HepG2 (cell line): ENCODE results near the gene EDN2. TPM values are rescaled to one million over a fixed set of nuclear protein-coding genes. Genes with fewer than 3 reads are reported as not detected.

Experiments
- ATAC-seq: fragments of 200-7000 bp; cut with Tn5 transposase; 3 replicates; pipeline ENCODE4 v1.9.1; 2020; ENCODE audit warnings: mild to moderate bottlenecking, moderate library complexity
- BruUV-seq: library from RNA; stranded (reverse); fragments of 400-500 nt; replicated peaks from 2 replicates; lab custom pipeline; 2021; lab: Mats Ljungman, UMichigan
- CTCF ChIA-PET: fragments of 300-600 bp; formaldehyde crosslinking; extraction: SDS; loops from one replicate; lab custom pipeline; 2021; ENCODE audit warnings: low total read pairs, inconsistent platforms, low intra/inter-chr PET ratio; lab: Yijun Ruan, JAX
- POLR2A ChIA-PET: fragments of 350-600 bp; sonication (Branson Sonifier 250); formaldehyde crosslinking; loops from one replicate; lab custom pipeline; 2020; ENCODE audit warnings: antibody characterized with exemption, inconsistent platforms; lab: Yijun Ruan, JAX
- DNase-seq: peaks from one replicate; pipeline ENCODE4 v3.0.0-alpha.2; 2015; ENCODE audit warnings: low spot score
- FAIRE-seq: peaks from 3 replicates; lab custom pipeline; 2011; peaks lifted over from hg19 to GRCh38; lab: Jason Lieb, UNC
- H2AFZ ChIP-seq: one replicate; pipeline ENCODE4 v1.6.1; 2011; ENCODE audit warnings: low read length, inconsistent platforms
- H3K27ac ChIP-seq: fragments of 300-600 bp; 3 replicates; pipeline ENCODE4 v1.8.0; 2011; ENCODE audit warnings: mixed run types, mild to moderate bottlenecking, mixed read lengths, low read length, inconsistent platforms; ENCODE audit not compliant: insufficient read depth; ENCODE audit errors: extremely low read length
- H3K27me3 ChIP-seq, 2 experiments: fragments of 200-600 bp in 1 of 2; 2 replicates in 1 of 2; 3 replicates in 1 of 2; pipeline versions ENCODE4 v1.6.0 to v1.8.0; 2011; ENCODE audit warnings: low read length in 2 of 2, mild to moderate bottlenecking in 2 of 2, moderate library complexity in 2 of 2, inconsistent platforms in 1 of 2; ENCODE audit not compliant: insufficient read depth in 2 of 2, control insufficient read depth in 1 of 2
- H3K36me3 ChIP-seq, 2 experiments: fragments of 200-600 bp in 1 of 2; replicated peaks in 1 of 2; 2 replicates in 1 of 2; 3 replicates in 1 of 2; pipeline versions ENCODE4 v1.5.1 to v1.8.0; 2011; ENCODE audit warnings: low read length in 2 of 2, inconsistent platforms in 1 of 2; ENCODE audit not compliant: insufficient read depth in 2 of 2, control insufficient read depth in 1 of 2
- H3K4me1 ChIP-seq: 2 replicates; pipeline ENCODE4 v1.5.1; 2012; ENCODE audit warnings: low read length, inconsistent platforms; ENCODE audit not compliant: insufficient read depth
- H3K4me2 ChIP-seq: 2 replicates; pipeline ENCODE4 v1.6.0; 2011; ENCODE audit warnings: low read depth, low read length, inconsistent platforms
- H3K4me3 ChIP-seq, 3 experiments: fragments of 200-600 bp in 1 of 3; sonication (generic), shearing (Covaris generic) in 1 of 3; replicated peaks in 1 of 3; 2 replicates each; pipeline ENCODE4 v1.5.1; 2011 to 2016; ENCODE audit warnings: low read length in 3 of 3, inconsistent platforms in 2 of 3, low read depth in 2 of 3, mild to moderate bottlenecking in 2 of 3, control low read depth in 1 of 3, mixed read lengths in 1 of 3; ENCODE audit not compliant: insufficient read depth in 1 of 3
- H3K79me2 ChIP-seq: one replicate; pipeline ENCODE4 v1.6.1; 2011; ENCODE audit warnings: low read length, inconsistent platforms; ENCODE audit not compliant: insufficient read depth
- H3K9ac ChIP-seq: 2 replicates; pipeline ENCODE4 v1.6.0; 2011; ENCODE audit warnings: mild to moderate bottlenecking, low read depth, low read length, inconsistent platforms; ENCODE audit not compliant: insufficient read depth
- H3K9me3 ChIP-seq: 2 replicates; pipeline ENCODE4 v1.5.1; 2012; ENCODE audit warnings: mild to moderate bottlenecking, low read length
- H4K20me1 ChIP-seq: 2 replicates; pipeline ENCODE4 v1.6.0; 2011; ENCODE audit warnings: inconsistent platforms, mild to moderate bottlenecking, low read length, moderate library complexity; ENCODE audit not compliant: insufficient read depth
- ARID3A ChIP-seq: IDR thresholded peaks from 2 replicates; pipeline ENCODE4 v1.6.1; 2012; ENCODE audit warnings: low read depth, low read length, improper control_type of control experiment
- CSRNP2 ChIP-seq: sonication (generic); formaldehyde crosslinking; conservative IDR thresholded peaks from 2 replicates; pipeline ENCODE4 v1.8.0; 2022; ENCODE audit warnings: low read depth, missing genetic modification reagents
- EHMT2 ChIP-seq: fragments of 200-600 bp; sonication (generic); IDR thresholded peaks from 2 replicates; pipeline ENCODE4 v1.7.0; 2017; ENCODE audit warnings: antibody characterized with exemption, low read depth, low read length, borderline replicate concordance
- IRX3 ChIP-seq: sonication (generic); formaldehyde crosslinking; IDR thresholded peaks from 2 replicates; pipeline ENCODE4 v1.8.1; 2023; ENCODE audit warnings: mild to moderate bottlenecking, low read depth, missing genetic modification reagents, borderline replicate concordance
- RXRB ChIP-seq: IDR thresholded peaks from 2 replicates; pipeline ENCODE4 v1.6.1; 2016; ENCODE audit warnings: borderline replicate concordance, missing genetic modification reagents, missing compliant biosample characterization
- ZFP62 ChIP-seq: sonication (generic); formaldehyde crosslinking; IDR thresholded peaks from 2 replicates; pipeline ENCODE4 v1.4.0; 2020; ENCODE audit warnings: missing genetic modification reagents
- ZFY ChIP-seq: sonication (generic); formaldehyde crosslinking; IDR thresholded peaks from 2 replicates; pipeline ENCODE4 v1.4.0; 2020; ENCODE audit warnings: missing genetic modification reagents
- ZNF431 ChIP-seq: sonication (generic); formaldehyde crosslinking; IDR thresholded peaks from 2 replicates; pipeline ENCODE4 v1.9.0; 2022; ENCODE audit warnings: missing genetic modification reagents, low read depth, mild to moderate bottlenecking, borderline replicate concordance
- ZNF512 ChIP-seq: sonication (generic); formaldehyde crosslinking; IDR thresholded peaks from 2 replicates; pipeline ENCODE4 v1.4.0; 2020; ENCODE audit warnings: mild to moderate bottlenecking, missing genetic modification reagents
- ZNF687 ChIP-seq: sonication (generic); formaldehyde crosslinking; IDR thresholded peaks from 2 replicates; pipeline ENCODE4 v1.5.1; 2020; ENCODE audit warnings: mild to moderate bottlenecking, missing genetic modification reagents, moderate library complexity
- ZUFSP ChIP-seq: sonication (generic); formaldehyde crosslinking; IDR thresholded peaks from 2 replicates; pipeline ENCODE4 v1.9.0; 2021; ENCODE audit warnings: missing genetic modification reagents, mild to moderate bottlenecking, borderline replicate concordance
- WGBS: methylation state at CpG from one replicate; pipeline ENCODE4 v1.1.6; 2017; ENCODE audit warnings: low lambda C conversion rate; 5-methylcytosine and 5-hydroxymethylcytosine counted together
- in situ Hi-C: cut with HindIII; loops from 2 replicates; pipeline ENCODE4 v1.10.0; 2017; ENCODE audit warnings: low pct_unique_long_range_greater_than_20kb; ENCODE audit not compliant: extremely low pct_ligation_motif_present
- intact Hi-C: fragments of 100-400 bp; cut with micrococcal nuclease; formaldehyde crosslinking; loops from one replicate; pipeline ENCODE4 v1.10.0; 2022; ENCODE audit not compliant: unreplicated experiment
- polyA plus RNA-seq, 8 experiments: library from polyadenylated mRNA; depleted of rRNA in 3 of 8; stranded (reverse) in 7 of 8; unstranded in 1 of 8; fragments of >200 nt; fragmentation: Illumina TruSeq in 4 of 8; extraction: Trizol in 4 of 8; gene quantifications; 2 replicates each; pipeline versions ENCODE4 v1.2.1 to v1.2.3, GENCODE V29; 2011 to 2016; ENCODE audit warnings: low read depth in 4 of 8, missing spikeins in 1 of 8, mixed read lengths in 1 of 8; ENCODE audit not compliant: insufficient read depth in 1 of 8
- total RNA-seq, 5 experiments: library from RNA; depleted of rRNA; stranded (reverse); fragments of >200 nt; fragmentation: Illumina TruSeq; extraction: Trizol; gene quantifications; 2 replicates each; pipeline ENCODE4 v1.2.3, GENCODE V29; 2016; ENCODE audit warnings: low read depth in 1 of 5

Gene EDN2
- total and polyA plus RNA-seq, 2 of the 13 experiments (the other 11 are each of a cell fraction or from before 2014, with no cell fraction given): not detected

- peaks cover 14% of the 10 kb centered on the region for H3K4me1 ChIP-seq
- intact Hi-C loops (no loop called here), in situ Hi-C loops (no loop called here)
- H3K79me2 ChIP-seq: no peaks in the 10 kb centered on the region
- ATAC-seq (no peak), DNase-seq (no peak), FAIRE-seq (no peak)
- H3K36me3 ChIP-seq: no peaks in the 10 kb centered on the region
- ChIA-PET CTCF (no interaction called here), POLR2A (no interaction called here)
- 89% methylated on average over 1 of the region's 1 CpG for WGBS
- no peak overlapping the region for H3K4me3 ChIP-seq
- BruUV-seq: no TSS peak
- H3K4me2 ChIP-seq: no peak overlapping the region
- no peak overlapping the region for H3K9ac ChIP-seq
- H4K20me1 ChIP-seq: no peaks in the 10 kb centered on the region
- no peak overlapping the region for H2AFZ ChIP-seq
- no peak overlapping the region for H3K27ac ChIP-seq
- H3K27me3 ChIP-seq: 0 out of 5 replicates have a peak, but pooled peaks cover 0 to 2% of the 10 kb centered on the region in 2 experiments
- H3K9me3 ChIP-seq: no peaks in the 10 kb centered on the region
- TF ChIP-seq ZNF512 (CRISPR knock-in tag) (no peak), ZNF431 (CRISPR knock-in tag) (no peak), ZFY (CRISPR knock-in tag) (no peak), EHMT2 (no peak), ZNF687 (no peak), CSRNP2 (no peak), ZUFSP (CRISPR knock-in tag) (no peak), RXRB (CRISPR knock-in tag) (no peak), IRX3 (CRISPR knock-in tag) (no peak), ARID3A (no peak), ZFP62 (no peak)
Observed at GRCh38 chr1:41465741-41466140, 18.7 kb downstream of the EDN2 start.
